MCF 10A (cell line): Measurements from ENCODE around the gene KLK1. TPM values are rescaled to one million over a fixed set of nuclear protein-coding genes. Genes with fewer than 3 reads are reported as not detected.

Experiments used
- BruUV-seq: library from RNA; stranded (reverse); fragments of 400-500 nt; replicated peaks from 2 replicates; lab custom pipeline; 2021; lab: Mats Ljungman, UMichigan
- CTCF ChIA-PET: fragments of 300-600 bp; sonication (Branson Sonifier 250); formaldehyde crosslinking; extraction: SDS; loops from one replicate; lab custom pipeline; 2021; ENCODE audit warnings: antibody characterized with exemption, inconsistent platforms; lab: Yijun Ruan, JAX
- POLR2A ChIA-PET: fragments of 300-600, 350-650 bp; sonication (Branson Sonifier 250); formaldehyde crosslinking; extraction: SDS; loops from one replicate; lab custom pipeline; 2020; ENCODE audit warnings: antibody characterized with exemption, inconsistent platforms; lab: Yijun Ruan, JAX
- DNase-seq: peaks from one replicate; pipeline ENCODE4 v3.0.0-alpha.2; 2018; ENCODE audit not compliant: unreplicated experiment
- H3K27ac Mint-ChIP-seq: one replicate; pipeline ENCODE4 v1.8.0; 2022; ENCODE audit warnings: mild to moderate bottlenecking, low read depth, mixed read lengths; ENCODE audit not compliant: unreplicated experiment
- H3K27me3 Mint-ChIP-seq: one replicate; pipeline ENCODE4 v1.8.0; 2022; ENCODE audit warnings: mixed read lengths; ENCODE audit not compliant: insufficient read depth, unreplicated experiment
- H3K36me3 Mint-ChIP-seq: one replicate; pipeline ENCODE4 v1.8.0; 2022; ENCODE audit warnings: mild to moderate bottlenecking, moderate library complexity, mixed read lengths; ENCODE audit not compliant: insufficient read depth, unreplicated experiment
- H3K4me1 Mint-ChIP-seq: one replicate; pipeline ENCODE4 v1.8.0; 2022; ENCODE audit warnings: mixed read lengths; ENCODE audit not compliant: insufficient read depth, unreplicated experiment
- H3K4me3 Mint-ChIP-seq: one replicate; pipeline ENCODE4 v1.8.0; 2022; ENCODE audit warnings: mild to moderate bottlenecking, moderate library complexity, mixed read lengths; ENCODE audit not compliant: unreplicated experiment
- H3K9me3 Mint-ChIP-seq: one replicate; pipeline ENCODE4 v1.8.0; 2022; ENCODE audit warnings: mixed read lengths; ENCODE audit not compliant: unreplicated experiment
- CTCF ChIP-seq: fragments of 200-600 bp; IDR thresholded peaks from one replicate; pipeline ENCODE4 v1.8.0; 2022; ENCODE audit warnings: antibody characterized with exemption, mild to moderate bottlenecking; ENCODE audit not compliant: unreplicated experiment
- intact Hi-C: fragments of 100-400 bp; cut with micrococcal nuclease; formaldehyde crosslinking; loops from 2 replicates; pipeline ENCODE4 v1.14.1; 2022
- total RNA-seq: library from RNA; stranded (reverse); gene quantifications from 2 replicates; pipeline ENCODE4 v1.2.3, GENCODE V29; 2022

KLK1 gene
- total RNA-seq, 1 experiment from 2014 or later, result 0.84 TPM

GRCh38 chr19:50844296-50844935 is 20.8 kb upstream of the KLK1 start:
- DNase-seq, result no peak
- no peak overlapping the region for H3K27ac Mint-ChIP-seq
- intact Hi-C loops, result no loop called here
- no peak overlapping the region for H3K4me3 Mint-ChIP-seq
- ChIA-PET POLR2A (no interaction called here), CTCF (interaction anchor here (0.6 to 1.6 kb wide), 2 partner anchors 61 to 78 kb away, joined by 3 to 5 read pairs; no protein-coding TSS in a partner anchor)
- no peak for TF ChIP-seq CTCF
- no TSS peak for BruUV-seq
- peaks cover 43% of the 10 kb centered on the region for H3K27me3 Mint-ChIP-seq
- peaks cover 7% of the 10 kb centered on the region for H3K9me3 Mint-ChIP-seq
- no peaks in the 10 kb centered on the region for H3K36me3 Mint-ChIP-seq
- no peaks in the 10 kb centered on the region for H3K4me1 Mint-ChIP-seq

- no peak for TF ChIP-seq CTCF
- intact Hi-C loops, result no loop called here
- Mint-ChIP-seq H3K36me3 (no peaks in the 10 kb centered on the region), H3K27ac (no peak overlapping the region), H3K27me3 (peaks cover 43% of the 10 kb centered on the region), H3K4me3 (no peak overlapping the region), H3K4me1 (no peaks in the 10 kb centered on the region), H3K9me3 (peaks cover 7% of the 10 kb centered on the region)
- no peak for DNase-seq
- POLR2A ChIA-PET, result interaction anchor here (0.7 kb wide), 1 partner anchor 40 kb away, joined by 3 read pairs; no protein-coding TSS in a partner anchor
- CTCF ChIA-PET, result interaction anchor here (0.6 to 1.6 kb wide), 3 partner anchors 60 to 832 kb away, joined by 3 to 5 read pairs (median 3); no protein-coding TSS in a partner anchor
- no TSS peak for BruUV-seq
Observed at GRCh38 chr19:50843701-50844221, 20.2 kb upstream of the KLK1 start.

- no peaks in the 10 kb centered on the region for H3K4me1 Mint-ChIP-seq
- CTCF ChIA-PET, result interaction anchor here (0.7 to 1.6 kb wide), 2 partner anchors 10 to 79 kb away, joined by 5 read pairs; partner anchors contain the start of gene KLK15
- no peaks in the 10 kb centered on the region for H3K36me3 Mint-ChIP-seq
- TF ChIP-seq CTCF, result no peak
- BruUV-seq, result no TSS peak
- intact Hi-C loops, result no loop called here
- POLR2A ChIA-PET, result interaction anchor here (0.7 kb wide), 1 partner anchor 39 kb away, joined by 3 read pairs; no protein-coding TSS in a partner anchor
- H3K4me3 Mint-ChIP-seq, result no peak overlapping the region
- H3K9me3 Mint-ChIP-seq, result peaks cover 7% of the 10 kb centered on the region
- no peak overlapping the region for H3K27ac Mint-ChIP-seq
- DNase-seq, result no peak
- H3K27me3 Mint-ChIP-seq, result peaks cover 43% of the 10 kb centered on the region
Observed at GRCh38 chr19:50843205-50843604, 19.6 kb upstream of the KLK1 start.

GRCh38 chr19:50842130-50842529 is 18.5 kb upstream of the KLK1 start:
- peaks cover 7% of the 10 kb centered on the region for H3K9me3 Mint-ChIP-seq
- no peak overlapping the region for H3K27ac Mint-ChIP-seq
- no peaks in the 10 kb centered on the region for H3K4me1 Mint-ChIP-seq
- ChIA-PET POLR2A (no interaction called here), CTCF (no interaction called here)
- H3K36me3 Mint-ChIP-seq, result no peaks in the 10 kb centered on the region
- no TSS peak for BruUV-seq
- no peak for DNase-seq
- TF ChIP-seq CTCF, result no peak
- H3K4me3 Mint-ChIP-seq, result no peak overlapping the region
- H3K27me3 Mint-ChIP-seq, result peaks cover 43% of the 10 kb centered on the region
- intact Hi-C loops, result no loop called here
